ENCODE results near the gene YWHAH.
"Not testable (repeated sequence)": the region's sequence is repeated elsewhere in the genome, so short reads cannot be mapped to it uniquely, and the experiment has no call there.

The YWHAH gene

GRCh38 chr22:31968022-31968421 is 23.7 kb downstream of the YWHAH start:
- TF ChIP-seq POLR2A (IDR thresholded peaks at IDR 0.05; ENCODE audit: low read depth, low read length) = no peak
- DNase-seq (ENCODE audit: insufficient read length, low spot score) (no peak), FAIRE-seq (no peak)

- FAIRE-seq = no peak
- TF ChIP-seq POLR2A (IDR thresholded peaks at IDR 0.05; ENCODE audit: low read depth, low read length) = no peak
- peak; percentile 49 for DNase-seq (ENCODE audit: insufficient read length, low spot score)
These were observed 25.6 kb downstream of the YWHAH start for GRCh38 chr22:31969789-31970489.

GRCh38 chr22:31970490-31971444 is 26.4 kb downstream of the YWHAH start:
- DNase-seq (ENCODE audit: insufficient read length, low spot score) (peak; percentile 86), FAIRE-seq (no peak)
- no peak; the same call in 1 of the 2 replicates for TF ChIP-seq POLR2A (IDR thresholded peaks at IDR 0.05; ENCODE audit: low read depth, low read length)

- no peak for TF ChIP-seq POLR2A (IDR thresholded peaks at IDR 0.05; ENCODE audit: low read depth, low read length)
- DNase-seq (ENCODE audit: insufficient read length, low spot score) (no peak), FAIRE-seq (no peak)
These were observed 27.8 kb downstream of the YWHAH start for GRCh38 chr22:31972180-31972579.

- DNase-seq (ENCODE audit: insufficient read length, low spot score) (no peak), FAIRE-seq (no peak)
- TF ChIP-seq POLR2A (IDR thresholded peaks at IDR 0.05; ENCODE audit: low read depth, low read length) = no peak
These were observed 29.4 kb downstream of the YWHAH start for GRCh38 chr22:31973739-31974138.

- FAIRE-seq (peak; percentile 87), DNase-seq (ENCODE audit: insufficient read length, low spot score) (peak; percentile 57)
- no peak for TF ChIP-seq POLR2A (IDR thresholded peaks at IDR 0.05; ENCODE audit: low read depth, low read length)
These were observed 33.0 kb downstream of the YWHAH start for GRCh38 chr22:31977141-31977841.

GRCh38 chr22:31977939-31978338 is 33.6 kb downstream of the YWHAH start:
- TF ChIP-seq POLR2A (IDR thresholded peaks at IDR 0.05; ENCODE audit: low read depth, low read length) = no peak
- no peak for FAIRE-seq

GRCh38 chr22:31980628-31981027 is 36.3 kb downstream of the YWHAH start:
- TF ChIP-seq POLR2A (IDR thresholded peaks at IDR 0.05; ENCODE audit: low read depth, low read length) = no peak
- DNase-seq (ENCODE audit: insufficient read length, low spot score) (no peak), FAIRE-seq (no peak)

More at GRCh38 chr22:31977939-31978338, 33.6 kb downstream of the YWHAH start:
- DNase-seq (ENCODE audit: insufficient read length, low spot score) = no peak

- not testable (repeated sequence) for DNase-seq (ENCODE audit: insufficient read length, low spot score); FAIRE-seq
These were observed 37.6 kb downstream of the YWHAH start for GRCh38 chr22:31981976-31982375.

GRCh38 chr22:31983911-31984656 is 39.7 kb downstream of the YWHAH start:
- TF ChIP-seq POLR2A (IDR thresholded peaks at IDR 0.05; ENCODE audit: low read depth, low read length) = no peak
- FAIRE-seq (no peak), DNase-seq (ENCODE audit: insufficient read length, low spot score) (no peak)

- FAIRE-seq (no peak), DNase-seq (ENCODE audit: insufficient read length, low spot score) (no peak)
- no peak for TF ChIP-seq POLR2A (IDR thresholded peaks at IDR 0.05; ENCODE audit: low read depth, low read length)
These were observed 42.9 kb downstream of the YWHAH start for GRCh38 chr22:31987218-31987617.

- FAIRE-seq = no peak
These were observed 46.9 kb downstream of the YWHAH start for GRCh38 chr22:31991102-31991839.

GRCh38 chr22:31995046-31995445 is 50.7 kb downstream of the YWHAH start:
- FAIRE-seq (no peak), DNase-seq (ENCODE audit: insufficient read length, low spot score) (no peak)
- TF ChIP-seq POLR2A (IDR thresholded peaks at IDR 0.05; ENCODE audit: low read depth, low read length) = no peak

More at GRCh38 chr22:31991102-31991839, 46.9 kb downstream of the YWHAH start:
- no peak for TF ChIP-seq POLR2A (IDR thresholded peaks at IDR 0.05; ENCODE audit: low read depth, low read length)
- no peak for DNase-seq (ENCODE audit: insufficient read length, low spot score)
